NCI-H128 (cell line): Measurements from ENCODE around the gene FRG2.
"Not testable (repeated sequence)": the region's sequence is repeated elsewhere in the genome, so short reads cannot be mapped to it uniquely, and the experiment has no call there.

Experiments
- DNase-seq: peaks from one replicate; lab custom pipeline; 2025; ENCODE audit not compliant: unreplicated experiment; lab: John Stamatoyannopoulos, UW

FRG2 gene

DNA sequence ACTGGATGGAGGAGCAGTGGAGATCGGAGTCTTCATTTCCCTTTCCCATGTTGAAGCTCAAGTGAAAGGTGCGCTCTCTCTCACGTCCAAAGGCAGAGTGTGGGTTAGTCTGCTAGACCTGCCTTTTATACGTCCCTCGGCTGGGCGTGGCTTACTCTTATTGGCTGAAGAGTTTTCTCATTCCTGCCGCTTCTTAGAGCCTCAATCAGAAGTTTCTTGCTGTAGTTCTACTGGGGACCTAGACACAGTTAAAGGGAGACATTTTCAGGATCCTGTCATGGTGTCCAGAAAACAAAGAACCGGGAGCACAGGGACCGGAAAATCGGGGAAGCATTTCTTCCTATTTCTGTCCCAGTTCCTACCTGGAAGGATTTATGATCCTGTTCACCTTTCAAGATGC lies at the start of gene FRG2:
TSS of gene FRG2 (minus strand) at position 101 of the 400 bp plus-strand sequence. CDS start at position 49, 52 bp downstream.
- not testable (repeated sequence) for DNase-seq

GRCh38 chr4:190068351-190068750 lies 41.3 kb upstream of the FRG2 start:
- not testable (repeated sequence) for DNase-seq

DNA sequence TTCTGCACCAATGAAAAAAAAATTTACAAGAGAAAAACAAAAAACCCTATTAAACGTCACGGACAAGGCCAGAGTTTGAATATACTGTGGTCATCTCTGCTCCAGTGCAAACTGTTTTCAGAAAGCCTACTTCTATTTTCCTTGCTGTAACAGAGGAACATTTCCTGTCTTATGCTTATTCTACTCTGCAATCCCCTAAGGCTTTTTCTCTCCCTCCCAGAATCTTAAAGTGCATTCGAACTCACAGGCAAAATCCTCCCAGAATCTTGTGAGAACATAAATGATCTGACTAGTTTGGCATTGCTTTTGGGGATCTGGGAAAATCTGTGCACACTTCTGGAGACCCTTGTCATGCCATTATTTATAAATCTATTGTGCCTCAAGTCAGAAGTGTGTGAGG lies 37.7 kb upstream of the FRG2 start:
- not testable (repeated sequence) for DNase-seq

DNA sequence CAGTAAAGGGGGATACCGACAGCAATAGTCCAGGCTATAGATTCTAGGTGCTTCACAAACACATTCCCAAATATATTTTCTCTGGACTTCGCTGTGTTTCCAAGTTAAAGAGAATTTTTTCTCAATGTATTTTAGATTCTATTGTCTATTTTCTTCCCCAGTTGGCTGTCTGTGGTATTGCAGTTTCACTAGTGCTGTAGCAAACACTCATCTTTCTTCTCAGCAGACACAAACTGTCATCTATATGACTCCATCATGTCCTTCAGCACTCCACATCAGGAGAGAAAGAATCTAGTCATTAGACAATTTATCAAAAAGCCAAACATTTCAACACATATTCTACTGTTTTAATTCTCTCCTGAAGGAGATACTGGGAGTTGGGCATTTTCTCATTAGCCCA lies 37.3 kb upstream of the FRG2 start, which contains the start of gene DBET:
TSS of gene DBET (plus strand) at position 161 of the 400 bp plus-strand sequence.
- not testable (repeated sequence) for DNase-seq

DNA sequence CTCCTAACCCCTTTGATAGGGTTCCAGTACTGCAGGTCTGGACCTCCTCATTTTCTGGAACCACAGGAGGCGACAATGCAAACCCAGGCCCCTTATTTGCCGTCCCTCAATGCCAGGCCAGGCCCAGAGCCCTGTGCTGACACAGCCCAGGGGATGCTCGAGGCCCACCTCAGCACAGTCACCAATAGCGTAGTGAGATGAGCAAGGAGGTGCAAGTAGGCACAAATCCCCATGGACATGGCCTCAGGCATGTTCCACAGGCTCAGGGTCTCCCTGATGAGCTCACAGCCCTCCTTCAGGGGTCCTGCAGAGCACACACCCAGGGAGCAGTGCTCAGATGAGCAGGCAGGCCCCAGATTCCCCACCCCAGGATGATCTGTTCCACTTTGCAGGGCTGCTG lies 31.9 kb upstream of the FRG2 start:
- not testable (repeated sequence) for DNase-seq

DNA sequence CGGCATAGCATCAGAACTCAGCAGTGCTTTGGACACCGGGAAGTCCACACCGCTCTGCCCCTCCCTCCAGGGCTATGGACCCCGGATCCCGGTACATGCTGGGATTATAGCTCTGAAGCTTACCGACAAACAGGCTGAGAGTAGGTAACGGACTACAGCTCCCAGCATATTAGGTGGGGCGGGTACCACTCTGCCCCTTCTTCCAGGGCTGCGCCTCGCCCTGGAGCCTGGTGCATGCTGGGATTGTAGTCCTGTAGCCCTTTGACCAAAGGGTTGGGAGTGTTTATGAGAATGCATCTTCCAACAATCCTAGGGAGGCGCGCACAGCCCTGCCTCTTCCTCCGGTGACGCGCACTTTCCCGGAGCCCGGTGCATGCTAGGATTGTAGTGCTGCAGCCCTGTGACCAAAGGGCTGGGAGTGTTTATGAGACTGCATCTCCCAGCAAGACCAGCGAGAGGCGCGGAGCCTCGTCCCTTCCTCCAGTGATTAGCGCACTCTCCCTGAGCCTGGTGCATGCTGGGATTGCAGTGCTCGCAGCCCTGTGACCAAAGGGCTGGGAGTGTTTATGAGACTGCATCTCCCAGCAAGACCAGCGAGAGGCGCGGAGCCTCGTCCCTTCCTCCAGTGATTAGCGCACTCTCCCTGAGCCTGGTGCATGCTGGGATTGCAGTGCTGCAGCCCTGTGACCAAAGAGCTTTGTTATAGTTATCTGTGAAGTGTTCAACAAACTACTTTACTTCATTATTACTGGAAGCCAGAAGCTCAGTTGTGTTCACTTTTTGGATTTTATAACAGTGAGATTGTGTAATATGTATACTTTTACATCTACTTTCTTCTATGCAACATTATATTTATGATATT lies 22.6 kb upstream of the FRG2 start:
- not testable (repeated sequence) for DNase-seq

DNA sequence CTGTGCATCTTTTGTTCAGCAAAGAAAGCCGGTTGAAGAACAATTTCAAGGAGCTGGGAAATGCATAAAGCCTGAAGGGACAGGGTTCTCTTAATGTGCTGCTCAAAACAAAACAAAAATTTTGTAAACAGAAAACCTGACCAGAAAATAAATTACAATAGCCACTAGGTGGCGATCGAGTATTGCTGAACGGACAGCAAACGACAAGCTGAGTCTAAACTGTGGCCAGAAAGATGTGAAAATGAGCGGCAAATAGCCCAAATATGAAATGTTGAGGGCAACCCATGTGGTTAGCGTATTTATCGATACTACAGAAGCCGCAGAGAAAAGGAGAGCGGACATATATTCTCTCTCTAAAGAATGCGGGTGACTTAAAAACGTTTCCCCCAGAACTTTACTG lies 20.6 kb upstream of the FRG2 start:
- not testable (repeated sequence) for DNase-seq

DNA sequence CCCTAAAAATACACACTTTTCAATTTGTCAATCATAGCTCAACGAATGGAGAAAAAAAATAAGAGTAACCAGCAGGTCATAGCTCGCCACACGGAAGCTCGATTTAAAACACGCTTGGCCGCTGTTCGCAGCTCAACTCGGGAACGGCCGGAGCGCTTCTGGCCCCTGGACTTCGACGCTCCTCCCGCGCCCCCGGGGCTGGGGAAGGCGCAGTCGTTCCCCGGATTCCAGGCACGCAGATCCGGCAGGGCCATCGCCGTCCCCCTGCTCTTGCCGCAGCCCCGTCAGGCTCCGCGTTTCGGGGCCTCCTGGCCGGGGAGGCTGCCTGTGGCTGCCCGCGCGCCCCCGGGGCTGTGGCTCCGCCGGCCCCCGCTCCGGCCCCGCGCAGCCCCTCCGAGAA lies 13.8 kb upstream of the FRG2 start:
- not testable (repeated sequence) for DNase-seq

DNA sequence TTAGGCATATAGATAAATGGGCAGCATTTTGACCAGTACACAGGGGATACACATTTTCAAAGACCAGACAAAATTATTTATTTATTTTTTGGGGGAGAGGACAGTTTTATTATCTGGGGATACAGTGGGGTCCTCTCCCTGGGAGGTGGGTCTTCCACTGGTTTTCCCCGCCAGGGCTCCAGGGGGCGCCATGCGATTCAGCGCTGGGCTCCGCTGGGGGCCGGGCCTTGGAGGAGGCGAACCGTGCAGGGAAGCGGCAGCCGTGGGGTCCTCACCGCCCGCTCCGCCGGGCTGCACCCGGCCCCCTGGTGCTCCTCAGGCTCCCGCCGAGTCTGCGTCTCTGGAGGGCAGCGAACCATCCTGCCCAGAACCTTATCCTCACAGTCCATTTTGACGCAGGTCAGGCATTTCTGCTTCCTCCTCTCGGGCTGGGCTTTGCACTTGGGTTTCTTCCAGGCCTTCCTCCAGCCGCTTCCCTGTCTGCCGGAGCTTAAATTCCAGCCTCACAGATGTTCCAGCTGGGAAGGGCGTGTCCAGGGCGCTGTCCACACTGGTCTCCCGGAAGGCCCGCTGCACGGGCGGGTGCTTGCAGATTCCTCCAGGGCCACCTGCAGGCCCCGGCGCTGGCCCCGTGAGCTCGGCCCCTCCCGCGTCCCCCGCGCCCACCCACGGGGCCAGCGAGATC lies 10.8 kb upstream of the FRG2 start:
- not testable (repeated sequence) for DNase-seq

DNA sequence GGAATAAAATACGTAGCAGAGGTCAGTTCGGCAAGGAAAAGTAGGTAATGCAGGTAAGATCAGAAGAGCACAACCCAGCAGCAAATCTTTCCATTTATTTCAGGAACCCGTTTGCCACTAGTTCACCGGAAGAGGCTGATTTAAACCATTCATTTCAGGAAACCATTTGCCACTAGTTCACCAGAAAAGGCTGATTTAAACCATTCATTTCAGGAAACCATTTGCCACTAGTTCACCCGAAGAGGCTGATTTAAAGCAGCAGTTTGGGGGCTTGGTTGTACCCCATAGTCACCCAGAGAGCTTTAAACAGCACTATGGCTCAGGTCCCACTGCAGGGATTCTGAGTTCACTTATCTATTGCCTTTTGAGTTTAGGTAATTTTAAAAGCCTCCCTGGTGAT lies 4.2 kb upstream of the FRG2 start:
- DNase-seq: not testable (repeated sequence)

DNA sequence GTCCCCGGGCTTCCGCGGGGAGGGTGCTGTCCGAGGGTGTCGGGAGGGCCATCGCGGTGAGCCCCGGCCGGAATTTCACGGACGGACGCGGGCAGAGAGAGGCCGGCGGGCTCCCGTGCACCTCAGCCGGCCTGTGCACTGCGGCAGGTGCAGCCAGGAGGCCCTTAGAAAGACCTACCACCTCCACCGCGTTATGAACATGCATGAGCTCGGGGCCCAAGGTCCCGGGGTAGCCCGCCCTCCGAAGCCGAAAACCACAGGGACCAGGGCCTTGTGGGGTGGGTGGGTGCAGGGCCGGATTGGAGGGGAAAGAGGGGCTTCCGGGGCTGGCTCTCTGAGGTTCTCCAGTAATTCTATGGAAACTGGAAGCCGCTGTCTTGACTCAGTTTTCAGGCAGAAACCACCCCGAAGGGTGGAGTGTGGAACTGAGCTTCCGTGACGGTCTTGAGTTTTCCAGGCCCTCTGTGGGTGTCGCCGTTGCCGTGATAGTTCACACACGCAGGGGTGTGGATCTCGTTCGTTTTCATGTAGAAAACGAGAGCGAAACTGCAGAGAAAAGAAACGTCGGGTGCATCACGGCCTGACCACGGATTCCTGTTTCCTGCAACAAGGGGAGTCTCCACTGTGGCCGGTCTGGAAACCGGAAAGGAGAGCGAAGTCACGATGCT lies 4.3 kb downstream of the FRG2 start:
- not testable (repeated sequence) for DNase-seq

- DNase-seq: not testable (repeated sequence)
These were observed 5.1 kb downstream of the FRG2 start for GRCh38 chr4:190021973-190022372.

GRCh38 chr4:190020790-190021717 lies 6.0 kb downstream of the FRG2 start:
- DNase-seq: no peak

- not testable (repeated sequence) for DNase-seq
These were observed 7.1 kb downstream of the FRG2 start for GRCh38 chr4:190019859-190020463.

- no peak for DNase-seq
These were observed 7.8 kb downstream of the FRG2 start for GRCh38 chr4:190019023-190019858.

- no peak for DNase-seq
These were observed 8.7 kb downstream of the FRG2 start for GRCh38 chr4:190018201-190018920.

DNA sequence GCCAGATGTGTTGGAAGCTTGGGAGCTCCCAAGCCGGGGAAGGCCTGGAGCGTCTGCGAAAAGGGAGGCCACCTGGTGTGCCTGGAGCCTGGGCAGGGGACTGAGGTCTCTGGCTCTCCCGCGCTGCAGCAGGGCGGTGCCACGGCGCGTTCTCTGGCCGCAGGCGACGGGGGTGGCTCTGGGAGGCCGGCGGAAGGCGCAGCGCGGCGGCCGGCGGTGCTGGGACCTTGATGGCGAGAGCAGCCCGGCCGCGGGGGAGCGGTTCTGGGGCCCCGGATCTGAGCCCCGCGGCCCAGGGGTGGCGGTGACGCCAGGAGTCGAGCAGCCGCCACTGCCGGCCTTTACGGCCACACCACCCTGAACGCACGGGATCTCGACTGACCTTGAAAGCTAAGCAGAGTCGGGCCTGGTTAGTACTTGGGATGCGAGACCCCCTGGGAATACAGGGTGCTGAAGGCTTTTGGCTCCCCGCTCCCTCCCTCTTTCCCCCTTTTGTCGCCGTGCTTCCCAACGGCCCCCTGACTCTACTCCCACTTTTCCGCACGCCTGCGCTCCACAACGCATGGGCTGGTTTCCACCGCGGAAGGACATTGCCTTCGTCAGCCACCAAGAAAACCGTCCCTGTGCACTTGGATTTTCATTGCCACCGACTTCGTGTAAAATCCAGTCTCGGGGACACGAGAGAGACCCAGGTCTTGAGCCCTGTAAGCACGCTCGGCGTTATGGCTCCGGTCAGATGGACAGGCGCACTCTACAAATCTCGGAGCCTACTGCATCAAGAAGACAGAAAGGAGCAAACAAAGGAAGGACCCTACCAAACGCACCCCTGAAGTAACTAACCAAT lies 9.5 kb downstream of the FRG2 start:
- DNase-seq: no peak
